HepG2 (cell line): ENCODE data around the gene CLK4. TPM values are rescaled to one million over a fixed set of nuclear protein-coding genes. Genes with fewer than 3 reads are reported as not detected.

Experiments
- CEBPG ChIP-seq: IDR thresholded peaks from 2 replicates; pipeline ENCODE4 v1.6.1; 2016
- FOXP1 ChIP-seq, 2 experiments: fragments of 450-650 bp in 1 of 2; IDR thresholded peaks; 2 replicates each; pipeline ENCODE4 v1.6.1; 2017 to 2018; ENCODE audit warnings: antibody characterized with exemption in 1 of 2
- GPN1 ChIP-seq: sonication (generic); formaldehyde crosslinking; IDR thresholded peaks from 2 replicates; pipeline ENCODE4 v1.5.1; 2020; ENCODE audit warnings: missing genetic modification reagents, borderline replicate concordance
- GTF3A ChIP-seq: sonication (generic); formaldehyde crosslinking; conservative IDR thresholded peaks from 2 replicates; pipeline ENCODE4 v1.4.0; 2020; ENCODE audit warnings: mild to moderate bottlenecking, missing genetic modification reagents
- MIER2 ChIP-seq: IDR thresholded peaks from 2 replicates; pipeline ENCODE4 v1.6.1; 2016; ENCODE audit warnings: missing biosample characterization, missing genetic modification reagents
- NFATC3 ChIP-seq: sonication (generic); formaldehyde crosslinking; IDR thresholded peaks from 2 replicates; pipeline ENCODE4 v1.5.1; 2020; ENCODE audit warnings: mild to moderate bottlenecking, missing genetic modification reagents
- PHB2 ChIP-seq: fragments of 450-650 bp; IDR thresholded peaks from 2 replicates; pipeline ENCODE4 v1.6.1; 2018; ENCODE audit not compliant: partially characterized antibody
- REXO4 ChIP-seq: sonication (generic); formaldehyde crosslinking; IDR thresholded peaks from 2 replicates; pipeline ENCODE4 v1.8.0; 2022; ENCODE audit warnings: missing genetic modification reagents, mild to moderate bottlenecking, borderline replicate concordance
- SIN3B ChIP-seq: fragments of 150-350 bp; IDR thresholded peaks from 2 replicates; pipeline ENCODE4 v1.6.1; 2014; ENCODE audit warnings: low read length
- SOX5 ChIP-seq: IDR thresholded peaks from 2 replicates; pipeline ENCODE4 v1.6.1; 2016; ENCODE audit warnings: borderline replicate concordance
- SOX6 ChIP-seq, 2 experiments: fragments of 450-650 bp in 1 of 2; sonication (generic) in 1 of 2; formaldehyde crosslinking in 1 of 2; IDR thresholded peaks; 2 replicates each; pipeline versions ENCODE4 v1.4.0 to v1.6.1; 2017 to 2020; ENCODE audit warnings: antibody characterized with exemption in 1 of 2, mild to moderate bottlenecking in 1 of 2, missing genetic modification reagents in 1 of 2
- SP5 ChIP-seq: IDR thresholded peaks from 2 replicates; pipeline ENCODE4 v1.6.1; 2016; ENCODE audit warnings: low read depth, borderline replicate concordance
- TBX2 ChIP-seq: sonication (generic); formaldehyde crosslinking; IDR thresholded peaks from 2 replicates; pipeline ENCODE4 v1.5.0; 2020; ENCODE audit warnings: missing genetic modification reagents, mild to moderate bottlenecking, borderline replicate concordance
- ZEB1 ChIP-seq: IDR thresholded peaks from 2 replicates; pipeline ENCODE4 v1.6.1; 2012; ENCODE audit warnings: mild to moderate bottlenecking, low read depth, inconsistent platforms; ENCODE audit not compliant: insufficient replicate concordance
- ZNF230 ChIP-seq: sonication (generic); formaldehyde crosslinking; IDR thresholded peaks from 2 replicates; pipeline ENCODE4 v1.4.0; 2020; ENCODE audit warnings: mild to moderate bottlenecking, missing genetic modification reagents
- ZNF251 ChIP-seq: sonication (generic); formaldehyde crosslinking; IDR thresholded peaks from 2 replicates; pipeline ENCODE4 v1.9.0; 2021; ENCODE audit warnings: mild to moderate bottlenecking, missing genetic modification reagents
- ZNF253 ChIP-seq: sonication (generic); formaldehyde crosslinking; IDR thresholded peaks from 2 replicates; pipeline ENCODE4 v1.8.0; 2022; ENCODE audit warnings: mild to moderate bottlenecking, missing genetic modification reagents, borderline replicate concordance
- ZNF296 ChIP-seq: sonication (generic); formaldehyde crosslinking; conservative IDR thresholded peaks from 2 replicates; pipeline ENCODE4 v1.5.0; 2020; ENCODE audit warnings: mild to moderate bottlenecking, missing genetic modification reagents
- ZNF326 ChIP-seq: sonication (generic); formaldehyde crosslinking; IDR thresholded peaks from 2 replicates; pipeline ENCODE4 v1.4.0; 2020; ENCODE audit warnings: missing genetic modification reagents, borderline replicate concordance
- ZNF343 ChIP-seq: sonication (generic); formaldehyde crosslinking; IDR thresholded peaks from 2 replicates; pipeline ENCODE4 v1.4.0; 2020; ENCODE audit warnings: mild to moderate bottlenecking, missing genetic modification reagents
- ZNF44 ChIP-seq: sonication (generic); formaldehyde crosslinking; IDR thresholded peaks from 2 replicates; pipeline ENCODE4 v1.5.1; 2020; ENCODE audit warnings: mild to moderate bottlenecking, missing genetic modification reagents
- polyA plus RNA-seq, 8 experiments: library from polyadenylated mRNA; depleted of rRNA in 3 of 8; stranded (reverse) in 7 of 8; unstranded in 1 of 8; fragments of >200 nt; fragmentation: Illumina TruSeq in 4 of 8; extraction: Trizol in 4 of 8; gene quantifications; 2 replicates each; pipeline versions ENCODE4 v1.2.1 to v1.2.3, GENCODE V29; 2011 to 2016; ENCODE audit warnings: low read depth in 4 of 8, missing spikeins in 1 of 8, mixed read lengths in 1 of 8; ENCODE audit not compliant: insufficient read depth in 1 of 8
- total RNA-seq, 5 experiments: library from RNA; depleted of rRNA; stranded (reverse); fragments of >200 nt; fragmentation: Illumina TruSeq; extraction: Trizol; gene quantifications; 2 replicates each; pipeline ENCODE4 v1.2.3, GENCODE V29; 2016; ENCODE audit warnings: low read depth in 1 of 5
- TF ChIP-seq, protein P1 (sequence below): sonication (generic); formaldehyde crosslinking; IDR thresholded peaks from 2 replicates; pipeline ENCODE4 v1.8.0; 2022; ENCODE audit warnings: mild to moderate bottlenecking, missing genetic modification reagents; ENCODE audit not compliant: insufficient replicate concordance
- TF ChIP-seq, protein P2 (sequence below): sonication (generic); formaldehyde crosslinking; IDR thresholded peaks from 2 replicates; pipeline ENCODE4 v1.4.0; 2020; ENCODE audit warnings: low read depth, mild to moderate bottlenecking, missing genetic modification reagents

CLK4 gene
- total and polyA plus RNA-seq, 2 of the 13 experiments (the other 11 are each of a cell fraction or from before 2014, with no cell fraction given): 17.7 to 18.4 TPM

DNA sequence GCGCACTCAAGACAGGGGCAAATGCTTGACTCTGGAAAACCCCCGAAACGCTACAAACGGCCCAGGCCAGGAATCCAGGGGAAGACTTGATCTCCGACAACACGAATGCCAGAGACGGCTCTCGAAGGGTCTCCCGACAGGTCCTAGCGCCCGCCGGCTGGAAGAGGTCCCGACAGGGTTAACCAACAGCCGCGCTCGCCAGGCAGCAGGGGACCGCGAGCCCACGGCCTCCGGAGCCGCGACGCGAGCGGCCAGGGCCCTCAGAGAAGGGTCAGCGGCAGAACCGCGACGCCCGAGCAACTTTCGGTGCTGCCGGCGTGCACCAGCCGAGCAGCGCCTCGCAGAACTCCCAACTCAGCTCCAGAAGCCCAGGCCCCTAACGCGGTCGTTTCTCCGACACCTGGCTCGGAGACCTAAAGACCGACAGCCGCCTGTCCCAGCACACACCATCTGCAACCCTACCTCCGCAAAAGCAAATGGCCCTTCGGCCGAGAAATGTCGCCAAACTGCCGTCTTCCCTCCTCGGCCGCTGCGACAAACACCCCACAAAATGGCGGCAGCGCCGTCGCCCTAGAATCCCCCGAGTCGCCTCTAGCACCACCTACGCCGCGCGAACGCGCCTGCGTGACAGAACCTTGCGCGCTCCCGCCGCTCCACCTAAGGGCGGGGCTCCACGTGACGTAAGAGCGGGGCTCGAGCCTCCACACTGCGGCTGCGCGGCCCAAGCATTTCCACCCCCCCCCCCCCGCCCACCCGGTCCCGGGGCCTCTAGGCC, at the start of gene CLK4 (continued):
- peak; percentile 38 for TF ChIP-seq ZEB1
- TF ChIP-seq TBX2 (CRISPR knock-in tag): peak; percentile 60; the same call in 1 of the 2 replicates
- TF ChIP-seq GTF3A (CRISPR knock-in tag): no peak
- TF ChIP-seq, protein P1, sequence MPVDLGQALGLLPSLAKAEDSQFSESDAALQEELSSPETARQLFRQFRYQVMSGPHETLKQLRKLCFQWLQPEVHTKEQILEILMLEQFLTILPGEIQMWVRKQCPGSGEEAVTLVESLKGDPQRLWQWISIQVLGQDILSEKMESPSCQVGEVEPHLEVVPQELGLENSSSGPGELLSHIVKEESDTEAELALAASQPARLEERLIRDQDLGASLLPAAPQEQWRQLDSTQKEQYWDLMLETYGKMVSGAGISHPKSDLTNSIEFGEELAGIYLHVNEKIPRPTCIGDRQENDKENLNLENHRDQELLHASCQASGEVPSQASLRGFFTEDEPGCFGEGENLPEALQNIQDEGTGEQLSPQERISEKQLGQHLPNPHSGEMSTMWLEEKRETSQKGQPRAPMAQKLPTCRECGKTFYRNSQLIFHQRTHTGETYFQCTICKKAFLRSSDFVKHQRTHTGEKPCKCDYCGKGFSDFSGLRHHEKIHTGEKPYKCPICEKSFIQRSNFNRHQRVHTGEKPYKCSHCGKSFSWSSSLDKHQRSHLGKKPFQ (CRISPR knock-in tag): no peak
- TF ChIP-seq ZNF253: no peak; the same call in 1 of the 2 replicates
- TF ChIP-seq ZNF44 (CRISPR knock-in tag): no peak
- no peak; the same call in 1 of the 2 replicates for TF ChIP-seq MIER2
- peak; percentile 18; the same call in 1 of the 2 replicates for TF ChIP-seq SP5
- TF ChIP-seq REXO4 (CRISPR knock-in tag): no peak
- TF ChIP-seq CEBPG (CRISPR knock-in tag): peak; percentile 51; the same call in 1 of the 2 replicates
- TF ChIP-seq ZNF230: 0 out of 2 replicates have a peak, but pooled peaks have one; percentile 51
- TF ChIP-seq SIN3B: no peak
- TF ChIP-seq FOXP1 (IDR thresholded peaks at IDR 0.05): no peak
- no peak for TF ChIP-seq FOXP1 (CRISPR knock-in tag; IDR thresholded peaks at IDR 0.05)
- TF ChIP-seq, protein P2, sequence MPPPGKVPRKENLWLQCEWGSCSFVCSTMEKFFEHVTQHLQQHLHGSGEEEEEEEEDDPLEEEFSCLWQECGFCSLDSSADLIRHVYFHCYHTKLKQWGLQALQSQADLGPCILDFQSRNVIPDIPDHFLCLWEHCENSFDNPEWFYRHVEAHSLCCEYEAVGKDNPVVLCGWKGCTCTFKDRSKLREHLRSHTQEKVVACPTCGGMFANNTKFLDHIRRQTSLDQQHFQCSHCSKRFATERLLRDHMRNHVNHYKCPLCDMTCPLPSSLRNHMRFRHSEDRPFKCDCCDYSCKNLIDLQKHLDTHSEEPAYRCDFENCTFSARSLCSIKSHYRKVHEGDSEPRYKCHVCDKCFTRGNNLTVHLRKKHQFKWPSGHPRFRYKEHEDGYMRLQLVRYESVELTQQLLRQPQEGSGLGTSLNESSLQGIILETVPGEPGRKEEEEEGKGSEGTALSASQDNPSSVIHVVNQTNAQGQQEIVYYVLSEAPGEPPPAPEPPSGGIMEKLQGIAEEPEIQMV (CRISPR knock-in tag): no peak; the same call in 1 of the 2 replicates
- TF ChIP-seq ZNF251 (CRISPR knock-in tag): no peak
- TF ChIP-seq GPN1: peak; percentile 14; the same call in 1 of the 2 replicates
- no peak for TF ChIP-seq SOX6 (IDR thresholded peaks at IDR 0.05)
- peak; percentile 31; the same call in 1 of the 2 replicates for TF ChIP-seq SOX6 (CRISPR knock-in tag; IDR thresholded peaks at IDR 0.05)
- TF ChIP-seq PHB2: no peak
- TF ChIP-seq ZNF296 (CRISPR knock-in tag): 0 out of 2 replicates have a peak, but pooled peaks have one; percentile 7
- TF ChIP-seq ZNF343 (CRISPR knock-in tag): no peak
- TF ChIP-seq ZNF326: no peak
- TF ChIP-seq NFATC3: no peak
- peak; percentile 25; the same call in 1 of the 2 replicates for TF ChIP-seq SOX5 (CRISPR knock-in tag)
